AG04449 (cell line): Measurements from ENCODE around the gene FBXW8.

Experiments used
- CTCF ChIA-PET: fragments of 350-600 bp; formaldehyde crosslinking; extraction: SDS; loops from one replicate; lab custom pipeline; 2021; ENCODE audit warnings: antibody characterized with exemption; lab: Yijun Ruan, JAX
- POLR2A ChIA-PET: fragments of 400-600, 350-600 bp; formaldehyde crosslinking; extraction: SDS; loops from one replicate; lab custom pipeline; 2020; ENCODE audit warnings: antibody characterized with exemption, inconsistent platforms; lab: Yijun Ruan, JAX
- DNase-seq: peaks from one replicate; pipeline ENCODE4 v3.0.0-alpha.2; 2010; ENCODE audit warnings: low read depth, low spot score
- H3K4me3 ChIP-seq: 2 replicates; pipeline ENCODE4 v1.5.1; 2011; ENCODE audit warnings: low read depth, mild to moderate bottlenecking, control low read depth, low read length
- CTCF ChIP-seq: IDR thresholded peaks from one replicate; pipeline ENCODE4 v1.5.1; 2011; ENCODE audit warnings: mild to moderate bottlenecking, moderate library complexity, low read length, control low read depth, inconsistent platforms; ENCODE audit not compliant: insufficient read depth; ENCODE audit errors: missing control alignments

Gene FBXW8

DNA sequence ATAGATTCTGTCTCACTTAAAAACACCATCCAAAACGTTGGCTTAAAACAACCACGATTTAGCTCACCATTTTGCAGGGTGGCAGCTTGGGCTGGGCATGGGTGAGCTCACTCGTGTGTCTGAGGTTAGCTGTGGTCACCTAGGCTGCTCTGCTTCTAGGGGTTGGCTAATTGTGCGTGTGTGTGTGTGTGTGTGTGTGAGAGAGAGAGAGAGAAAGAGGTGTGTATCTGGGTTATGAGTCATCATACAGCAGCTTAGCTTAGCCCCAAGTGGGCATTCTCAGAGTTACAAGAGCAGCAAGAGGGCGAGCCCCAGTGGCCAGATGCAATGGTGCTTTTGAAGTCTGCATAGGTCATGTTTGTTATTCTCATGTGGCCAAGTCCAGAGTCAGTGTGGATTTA lies 6.0 kb downstream of the FBXW8 start:
- H3K4me3 ChIP-seq: no peak overlapping the region
- ChIA-PET CTCF (interaction anchor here (0.7 kb wide), 1 partner anchor 215 kb away, joined by 3 read pairs; no protein-coding TSS in a partner anchor), POLR2A (interaction anchor here (0.6 kb wide), 1 partner anchor 55 kb away, joined by 3 read pairs; no protein-coding TSS in a partner anchor)
- TF ChIP-seq CTCF: peak; percentile 22
- peak; percentile 14 for DNase-seq

DNA sequence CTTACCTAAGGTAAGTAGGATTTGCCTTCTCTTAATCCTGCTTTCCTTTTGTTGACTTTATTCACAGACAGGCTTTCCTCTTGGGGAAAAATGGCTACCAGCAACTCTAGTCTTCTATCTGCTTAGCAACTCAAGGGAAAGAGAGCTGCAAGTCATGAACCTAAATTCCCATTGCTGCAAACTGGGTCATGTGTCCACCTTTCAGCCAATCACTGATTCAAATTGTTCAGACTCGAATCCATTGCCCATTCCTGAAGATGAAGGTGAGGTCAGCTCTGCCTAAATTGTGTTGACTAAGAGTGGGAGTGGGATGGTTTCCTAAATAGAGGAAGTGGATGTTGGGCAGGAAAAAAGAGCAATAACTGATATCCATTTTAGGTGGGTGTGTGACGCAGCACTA lies 7.7 kb downstream of the FBXW8 start:
- ChIA-PET CTCF (interaction anchor here (1.9 kb wide), 1 partner anchor 13 kb away, joined by 4 read pairs; no protein-coding TSS in a partner anchor), POLR2A (no interaction called here)
- no peak for TF ChIP-seq CTCF
- H3K4me3 ChIP-seq: no peak overlapping the region
- DNase-seq: no peak

DNA sequence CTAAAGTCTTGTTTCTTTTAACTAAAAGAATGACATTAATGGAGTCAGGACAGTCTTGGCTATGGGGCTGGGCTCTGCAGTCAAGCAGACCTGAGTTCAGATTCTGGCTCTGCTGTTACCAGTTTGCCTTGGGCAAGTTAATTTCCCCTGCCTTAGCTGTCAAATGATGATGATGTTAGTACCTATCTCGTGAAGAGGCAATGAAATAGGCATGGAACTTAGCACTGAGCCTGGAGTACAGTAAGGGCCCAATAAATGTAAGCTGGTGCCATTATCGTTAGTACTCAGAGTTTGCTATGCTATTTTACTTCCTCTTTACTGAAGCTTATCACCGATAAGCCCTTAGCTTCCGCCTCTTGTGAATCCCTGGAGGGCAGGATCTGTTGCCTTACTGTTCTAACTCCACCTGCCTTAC lies 8.5 kb downstream of the FBXW8 start:
- TF ChIP-seq CTCF: no peak
- ChIA-PET CTCF (interaction anchor here (1.3 to 1.9 kb wide), 2 partner anchors 12 to 43 kb away, joined by 3 to 4 read pairs; no protein-coding TSS in a partner anchor), POLR2A (no interaction called here)
- H3K4me3 ChIP-seq: no peak overlapping the region
- no peak for DNase-seq

DNA sequence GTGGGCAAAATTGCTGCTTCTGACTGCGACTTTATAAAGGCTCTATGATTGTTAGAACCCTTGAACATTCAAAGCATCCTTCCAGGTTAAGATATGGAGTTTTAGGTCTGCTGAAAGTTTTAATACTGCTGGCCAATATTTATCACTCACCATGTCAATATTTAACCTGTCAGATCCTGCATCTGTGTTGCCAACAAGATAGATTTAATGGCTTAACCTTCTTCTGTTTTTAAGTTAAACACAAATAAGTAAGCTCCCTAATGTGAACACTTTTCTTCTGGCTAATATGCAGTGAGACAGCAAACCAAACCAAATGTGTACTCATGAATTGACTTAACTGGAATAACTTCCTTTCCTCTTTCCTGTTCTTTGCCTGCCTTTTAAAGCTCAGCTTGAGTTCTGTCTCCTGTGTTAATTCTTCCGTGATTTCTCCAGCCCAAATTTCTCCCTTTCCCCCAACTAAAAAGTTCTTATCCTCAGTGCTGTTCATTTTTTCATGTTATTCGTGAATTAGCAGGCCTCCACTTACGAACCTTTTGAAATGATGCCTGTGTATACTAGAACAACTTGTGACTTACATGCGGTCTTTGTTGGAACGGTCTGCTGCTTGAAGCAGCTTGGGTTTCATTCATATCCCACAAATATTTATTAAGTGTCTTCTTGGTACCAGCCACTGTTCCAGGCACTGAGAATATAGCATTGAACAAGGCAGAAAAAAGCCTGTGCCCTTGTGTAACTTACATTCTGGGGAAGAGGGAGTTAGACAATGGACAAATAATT lies 9.1 kb downstream of the FBXW8 start:
- H3K4me3 ChIP-seq: no peak overlapping the region
- ChIA-PET CTCF (interaction anchor here (1.2 to 1.9 kb wide), 3 partner anchors 12 to 42 kb away, joined by 3 to 4 read pairs (median 3); no protein-coding TSS in a partner anchor), POLR2A (no interaction called here)
- no peak for DNase-seq
- TF ChIP-seq CTCF: no peak

DNA sequence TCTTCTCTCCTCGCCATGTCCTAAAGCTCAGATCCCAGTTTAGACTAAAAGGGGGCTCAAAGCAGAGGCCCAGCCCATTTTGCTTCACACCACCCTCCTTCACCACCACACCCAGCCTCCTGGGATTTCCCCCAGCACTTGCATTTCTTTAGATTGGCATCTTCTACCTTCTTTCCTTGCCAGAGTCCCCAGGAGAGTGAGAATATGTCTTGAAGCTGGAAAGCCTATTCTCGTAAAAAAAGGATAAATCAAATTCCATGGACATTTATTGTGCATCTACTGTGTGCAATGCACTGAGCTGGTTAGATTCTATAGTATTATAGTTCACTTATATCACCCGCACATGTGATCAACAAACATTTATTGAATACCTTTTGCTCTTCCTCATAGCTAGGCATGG lies 10.2 kb downstream of the FBXW8 start:
- POLR2A ChIA-PET: interaction anchor here (1.1 kb wide), 1 partner anchor 10 kb away, joined by 3 read pairs; the partner anchor contains the start of gene FBXW8

More for the DNA sequence above, 10.2 kb downstream of the FBXW8 start:
- no peak for TF ChIP-seq CTCF
- CTCF ChIA-PET: interaction anchor here (0.7 to 1.2 kb wide), 2 partner anchors 12 to 16 kb away, joined by 3 to 4 read pairs; no protein-coding TSS in a partner anchor
- no peak overlapping the region for H3K4me3 ChIP-seq
- no peak for DNase-seq
